ENCODE measurements around the gene MICA.

The MICA gene

DNA sequence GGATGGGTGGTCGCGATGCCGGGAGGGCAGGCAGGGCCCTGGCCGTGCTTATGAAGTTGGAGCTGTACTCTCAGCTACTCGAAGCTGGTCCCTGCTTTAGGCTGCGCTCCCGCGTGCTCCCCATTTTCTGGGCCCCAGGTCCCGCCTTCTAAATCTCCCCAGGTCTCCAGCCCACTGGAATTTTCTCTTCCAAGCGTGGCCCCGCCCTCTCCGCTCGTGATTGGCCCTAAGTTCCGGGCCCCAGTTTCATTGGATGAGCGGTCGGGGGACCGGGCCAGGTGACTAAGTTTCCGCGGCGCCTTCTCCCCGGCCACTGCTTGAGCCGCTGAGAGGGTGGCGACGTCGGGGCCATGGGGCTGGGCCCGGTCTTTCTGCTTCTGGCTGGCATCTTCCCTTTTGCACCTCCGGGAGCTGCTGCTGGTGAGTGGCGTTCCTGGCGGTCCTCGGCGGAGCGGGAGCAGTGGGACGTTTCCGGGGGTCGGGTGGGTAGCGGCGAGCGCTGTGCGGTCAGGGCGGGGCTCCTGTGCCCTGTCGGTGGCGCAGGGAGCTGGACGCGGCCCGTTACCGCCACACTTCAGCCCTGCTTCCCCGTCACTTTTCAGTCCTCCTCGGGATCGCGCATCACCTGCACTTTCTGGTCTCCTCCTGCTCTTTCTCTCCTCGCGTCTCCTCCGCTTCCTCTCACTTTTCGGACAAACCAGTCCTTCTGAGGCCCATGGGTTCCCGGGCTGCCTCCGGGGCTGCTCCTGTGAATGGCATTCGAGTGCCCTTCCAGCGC, at the start of gene MICA:
Gene MICA, plus strand, starts transcription at position 313 of the 778 bp plus-strand sequence. Its CDS starts 38 bp downstream, at position 351.
- Histone ChIP-seq H3K9ac (ENCODE audit: low read length) (peak within 1 kb of the TSS; percentile 47), H3K27ac (ENCODE audit: low read depth, low read length) (peak within 1 kb of the TSS; percentile 97), H3K4me1 (ENCODE audit: control insufficient read depth, insufficient read depth, low read length) (peaks cover 15% of the 10 kb centered on the region), H3K36me3 (ENCODE audit: control insufficient read depth, insufficient read depth, low read length) (no peaks in the 10 kb centered on the region), H3K27me3 (ENCODE audit: control insufficient read depth, insufficient read depth, low read length) (no peaks in the 10 kb centered on the region), H3K4me3 (ENCODE audit: low read length) (peak within 1 kb of the TSS; percentile 87)

- peak overlapping the region; percentile 75 for H3K4me3 ChIP-seq (ENCODE audit: low read length)
- no peak overlapping the region for H3K9ac ChIP-seq (ENCODE audit: low read length)
- peaks cover 12% of the 10 kb centered on the region for H3K36me3 ChIP-seq (ENCODE audit: control insufficient read depth, insufficient read depth, low read length)
- no peaks in the 10 kb centered on the region for H3K27me3 ChIP-seq (ENCODE audit: control insufficient read depth, insufficient read depth, low read length)
- no peak overlapping the region for H3K27ac ChIP-seq (ENCODE audit: low read depth, low read length)
- H3K4me1 ChIP-seq (ENCODE audit: control insufficient read depth, insufficient read depth, low read length): no peaks in the 10 kb centered on the region
Observed at GRCh38 chr6:31354158-31354863, 49.1 kb upstream of the MICA start.

DNA sequence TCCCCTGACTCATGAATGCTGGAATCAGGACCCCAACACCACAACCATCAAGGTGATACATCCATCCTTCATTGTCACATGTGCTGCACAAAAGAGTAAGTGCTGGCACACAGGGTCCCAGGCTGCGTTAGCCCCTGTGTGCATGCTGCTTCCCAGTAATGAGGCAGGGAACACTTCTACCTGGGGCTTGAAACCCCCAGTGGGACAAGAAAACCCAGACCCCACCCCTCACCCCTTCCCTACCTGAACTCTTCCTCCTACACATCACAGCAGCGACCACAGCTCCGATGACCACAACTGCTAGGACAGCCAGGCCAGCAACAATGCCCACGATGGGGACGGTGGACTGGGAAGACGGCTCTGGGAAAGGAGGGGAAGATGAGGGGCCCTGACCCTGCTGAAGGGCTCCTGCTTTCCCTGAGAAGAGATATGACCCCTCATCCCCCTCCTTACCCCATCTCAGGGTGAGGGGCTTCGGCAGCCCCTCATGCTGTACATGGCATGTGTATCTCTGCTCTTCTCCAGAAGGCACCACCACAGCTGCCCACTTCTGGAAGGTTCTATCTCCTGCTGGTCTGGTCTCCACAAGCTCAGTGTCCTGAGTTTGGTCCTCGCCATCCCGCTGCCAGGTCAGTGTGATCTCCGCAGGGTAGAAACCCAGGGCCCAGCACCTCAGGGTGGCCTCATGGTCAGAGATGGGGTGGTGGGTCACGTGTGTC, 48.4 kb upstream of the MICA start:
- peaks cover 12% of the 10 kb centered on the region for H3K36me3 ChIP-seq (ENCODE audit: control insufficient read depth, insufficient read depth, low read length)
- no peaks in the 10 kb centered on the region for H3K27me3 ChIP-seq (ENCODE audit: control insufficient read depth, insufficient read depth, low read length)
- no peak overlapping the region for H3K27ac ChIP-seq (ENCODE audit: low read depth, low read length)
- no peak overlapping the region for H3K9ac ChIP-seq (ENCODE audit: low read length)
- no peaks in the 10 kb centered on the region for H3K4me1 ChIP-seq (ENCODE audit: control insufficient read depth, insufficient read depth, low read length)
- H3K4me3 ChIP-seq (ENCODE audit: low read length): peak overlapping the region; percentile 75

GRCh38 chr6:31355583-31355948, 47.8 kb upstream of the MICA start:
- no peaks in the 10 kb centered on the region for H3K4me1 ChIP-seq (ENCODE audit: control insufficient read depth, insufficient read depth, low read length)
- no peaks in the 10 kb centered on the region for H3K27me3 ChIP-seq (ENCODE audit: control insufficient read depth, insufficient read depth, low read length)
- peaks cover 12% of the 10 kb centered on the region for H3K36me3 ChIP-seq (ENCODE audit: control insufficient read depth, insufficient read depth, low read length)
- H3K4me3 ChIP-seq (ENCODE audit: low read length): peak overlapping the region; percentile 75
- no peak overlapping the region for H3K27ac ChIP-seq (ENCODE audit: low read depth, low read length)
- no peak overlapping the region for H3K9ac ChIP-seq (ENCODE audit: low read length)

GRCh38 chr6:31356216-31356945, 47.0 kb upstream of the MICA start:
- Histone ChIP-seq H3K9ac (ENCODE audit: low read length) (no peak overlapping the region), H3K27me3 (ENCODE audit: control insufficient read depth, insufficient read depth, low read length) (no peaks in the 10 kb centered on the region), H3K27ac (ENCODE audit: low read depth, low read length) (peak overlapping the region; percentile 32)

GRCh38 chr6:31356946-31357466, 46.4 kb upstream of the MICA start, which contains the start of gene HLA-B:
Gene HLA-B, minus strand, starts transcription at chr6:31357179. Its CDS starts 21 bp downstream, at chr6:31357158.
- Histone ChIP-seq H3K4me3 (ENCODE audit: low read length) (peak within 1 kb of the TSS; percentile 75), H3K36me3 (ENCODE audit: control insufficient read depth, insufficient read depth, low read length) (peaks cover 12% of the 10 kb centered on the region), H3K4me1 (ENCODE audit: control insufficient read depth, insufficient read depth, low read length) (no peaks in the 10 kb centered on the region), H3K9ac (ENCODE audit: low read length) (peak within 1 kb of the TSS; percentile 49), H3K27ac (ENCODE audit: low read depth, low read length) (peak within 1 kb of the TSS; percentile 55), H3K27me3 (ENCODE audit: control insufficient read depth, insufficient read depth, low read length) (no peaks in the 10 kb centered on the region)

More at GRCh38 chr6:31356216-31356945, 47.0 kb upstream of the MICA start:
- peak overlapping the region; percentile 75 for H3K4me3 ChIP-seq (ENCODE audit: low read length)
- H3K4me1 ChIP-seq (ENCODE audit: control insufficient read depth, insufficient read depth, low read length): no peaks in the 10 kb centered on the region
- peaks cover 12% of the 10 kb centered on the region for H3K36me3 ChIP-seq (ENCODE audit: control insufficient read depth, insufficient read depth, low read length)

- Histone ChIP-seq H3K4me1 (ENCODE audit: control insufficient read depth, insufficient read depth, low read length) (no peaks in the 10 kb centered on the region), H3K27me3 (ENCODE audit: control insufficient read depth, insufficient read depth, low read length) (no peaks in the 10 kb centered on the region), H3K36me3 (ENCODE audit: control insufficient read depth, insufficient read depth, low read length) (peaks cover 12% of the 10 kb centered on the region), H3K4me3 (ENCODE audit: low read length) (no peak overlapping the region), H3K9ac (ENCODE audit: low read length) (no peak overlapping the region), H3K27ac (ENCODE audit: low read depth, low read length) (no peak overlapping the region)
Observed at GRCh38 chr6:31357886-31358285, 45.5 kb upstream of the MICA start.

DNA sequence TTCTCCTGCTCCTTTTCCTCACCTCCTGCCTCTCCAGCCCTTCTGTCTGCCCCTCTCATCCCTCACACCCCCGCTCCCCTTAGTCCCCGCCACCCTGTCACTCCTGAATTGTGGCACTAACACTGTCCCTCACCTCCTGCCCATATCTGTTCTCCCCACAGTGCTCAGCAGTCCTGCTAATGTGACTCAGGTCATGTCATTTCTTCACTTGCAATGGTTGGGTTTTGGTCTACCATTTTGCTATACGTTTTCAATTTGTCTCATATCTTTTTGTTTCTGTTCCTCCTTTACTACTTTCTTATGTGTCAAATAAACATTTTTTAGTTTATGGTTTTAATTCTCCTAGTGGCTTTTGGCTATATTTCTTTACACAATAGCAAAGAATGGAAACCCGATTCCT, 45.1 kb upstream of the MICA start:
- Histone ChIP-seq H3K27ac (ENCODE audit: low read depth, low read length) (no peak overlapping the region), H3K9ac (ENCODE audit: low read length) (no peak overlapping the region), H3K4me3 (ENCODE audit: low read length) (no peak overlapping the region)

GRCh38 chr6:31359581-31359980, 43.8 kb upstream of the MICA start:
- peaks cover 2% of the 10 kb centered on the region for H3K36me3 ChIP-seq (ENCODE audit: control insufficient read depth, insufficient read depth, low read length)
- H3K4me3 ChIP-seq (ENCODE audit: low read length): no peak overlapping the region
- H3K9ac ChIP-seq (ENCODE audit: low read length): no peak overlapping the region
- no peaks in the 10 kb centered on the region for H3K27me3 ChIP-seq (ENCODE audit: control insufficient read depth, insufficient read depth, low read length)
- H3K27ac ChIP-seq (ENCODE audit: low read depth, low read length): no peak overlapping the region
- H3K4me1 ChIP-seq (ENCODE audit: control insufficient read depth, insufficient read depth, low read length): no peaks in the 10 kb centered on the region

More for the DNA sequence above, 45.1 kb upstream of the MICA start:
- H3K27me3 ChIP-seq (ENCODE audit: control insufficient read depth, insufficient read depth, low read length): no peaks in the 10 kb centered on the region
- no peaks in the 10 kb centered on the region for H3K4me1 ChIP-seq (ENCODE audit: control insufficient read depth, insufficient read depth, low read length)
- peaks cover 12% of the 10 kb centered on the region for H3K36me3 ChIP-seq (ENCODE audit: control insufficient read depth, insufficient read depth, low read length)

DNA sequence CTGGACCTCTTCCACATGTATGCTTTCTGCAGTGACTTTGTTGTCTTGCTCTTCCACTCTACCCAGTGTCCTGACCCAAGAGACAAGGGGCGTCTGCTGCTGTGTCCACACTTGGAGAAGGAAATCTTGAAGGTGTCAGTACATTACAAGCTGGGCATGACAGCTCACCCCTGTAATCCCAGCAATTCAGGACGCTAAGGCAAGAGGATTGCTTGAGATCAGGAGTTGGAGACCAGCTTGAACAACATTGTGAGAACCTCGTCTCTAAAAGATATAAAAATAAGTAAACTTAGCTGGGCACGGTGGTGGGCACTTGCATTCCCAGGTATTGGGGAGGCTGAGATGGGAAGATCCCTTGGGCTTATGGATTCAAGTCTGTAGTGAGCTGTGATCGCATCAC, 40.6 kb upstream of the MICA start:
- Histone ChIP-seq H3K36me3 (ENCODE audit: control insufficient read depth, insufficient read depth, low read length) (no peaks in the 10 kb centered on the region), H3K4me3 (ENCODE audit: low read length) (no peak overlapping the region), H3K4me1 (ENCODE audit: control insufficient read depth, insufficient read depth, low read length) (peaks cover 4% of the 10 kb centered on the region), H3K27ac (ENCODE audit: low read depth, low read length) (no peak overlapping the region), H3K27me3 (ENCODE audit: control insufficient read depth, insufficient read depth, low read length) (no peaks in the 10 kb centered on the region), H3K9ac (ENCODE audit: low read length) (no peak overlapping the region)

- H3K4me3 ChIP-seq (ENCODE audit: low read length): no peak overlapping the region
- H3K4me1 ChIP-seq (ENCODE audit: control insufficient read depth, insufficient read depth, low read length): peaks cover 4% of the 10 kb centered on the region
- no peaks in the 10 kb centered on the region for H3K36me3 ChIP-seq (ENCODE audit: control insufficient read depth, insufficient read depth, low read length)
- no peaks in the 10 kb centered on the region for H3K27me3 ChIP-seq (ENCODE audit: control insufficient read depth, insufficient read depth, low read length)
- no peak overlapping the region for H3K9ac ChIP-seq (ENCODE audit: low read length)
- no peak overlapping the region for H3K27ac ChIP-seq (ENCODE audit: low read depth, low read length)
Observed at GRCh38 chr6:31363811-31364210, 39.6 kb upstream of the MICA start.
